ENCODE measurements around the gene SSH2. TPM values are rescaled to one million over a fixed set of nuclear protein-coding genes. Genes with fewer than 3 reads are reported as not detected.

Gene SSH2
- polyA plus RNA-seq, 1 donor from 2014 or later, result 16.6 TPM

GRCh38 chr17:29665481-29665810, 264.6 kb downstream of the SSH2 start:
- Histone ChIP-seq H4K20me1 (ENCODE audit: insufficient read depth) (no peaks in the 10 kb centered on the region), H2AFZ (ENCODE audit: low read depth, low read length) (no peak overlapping the region), H3K4me3 (ENCODE audit: low read length) (no peak overlapping the region), H3K27me3 (ENCODE audit: insufficient read depth, low read depth, low read length) (no peaks in the 10 kb centered on the region), H3K9ac (ENCODE audit: low read length) (no peak overlapping the region), H3K4me2 (ENCODE audit: low read length) (no peak overlapping the region), H3K9me2 (ENCODE audit: insufficient read depth, low read length) (no peaks in the 10 kb centered on the region), H3K9me3 (ENCODE audit: low read length) (no peaks in the 10 kb centered on the region), H3K27ac (ENCODE audit: low read length) (no peak overlapping the region), H3F3A (ENCODE audit: insufficient read depth, low read length, poor library complexity, severe bottlenecking) (no peaks in the 10 kb centered on the region), H3K36me3 (ENCODE audit: insufficient read depth, low read length) (peaks cover 5% of the 10 kb centered on the region), H3K79me2 (replicated peaks; ENCODE audit: insufficient read depth, low read length) (no peaks in the 10 kb centered on the region)
- TF ChIP-seq CTCF (IDR thresholded peaks at IDR 0.05; ENCODE audit: poor library complexity, severe bottlenecking), result no peak
- TF ChIP-seq TAF1 (IDR thresholded peaks at IDR 0.05; ENCODE audit: low read depth), result no peak
- no peak for TF ChIP-seq RAD21 (conservative IDR thresholded peaks at IDR 0.05)
- TF ChIP-seq POLR2AphosphoS5 (IDR thresholded peaks at IDR 0.05), result no peak
- TF ChIP-seq SMC3 (conservative IDR thresholded peaks at IDR 0.05; ENCODE audit: poor library complexity), result no peak
- TF ChIP-seq, protein P1, sequence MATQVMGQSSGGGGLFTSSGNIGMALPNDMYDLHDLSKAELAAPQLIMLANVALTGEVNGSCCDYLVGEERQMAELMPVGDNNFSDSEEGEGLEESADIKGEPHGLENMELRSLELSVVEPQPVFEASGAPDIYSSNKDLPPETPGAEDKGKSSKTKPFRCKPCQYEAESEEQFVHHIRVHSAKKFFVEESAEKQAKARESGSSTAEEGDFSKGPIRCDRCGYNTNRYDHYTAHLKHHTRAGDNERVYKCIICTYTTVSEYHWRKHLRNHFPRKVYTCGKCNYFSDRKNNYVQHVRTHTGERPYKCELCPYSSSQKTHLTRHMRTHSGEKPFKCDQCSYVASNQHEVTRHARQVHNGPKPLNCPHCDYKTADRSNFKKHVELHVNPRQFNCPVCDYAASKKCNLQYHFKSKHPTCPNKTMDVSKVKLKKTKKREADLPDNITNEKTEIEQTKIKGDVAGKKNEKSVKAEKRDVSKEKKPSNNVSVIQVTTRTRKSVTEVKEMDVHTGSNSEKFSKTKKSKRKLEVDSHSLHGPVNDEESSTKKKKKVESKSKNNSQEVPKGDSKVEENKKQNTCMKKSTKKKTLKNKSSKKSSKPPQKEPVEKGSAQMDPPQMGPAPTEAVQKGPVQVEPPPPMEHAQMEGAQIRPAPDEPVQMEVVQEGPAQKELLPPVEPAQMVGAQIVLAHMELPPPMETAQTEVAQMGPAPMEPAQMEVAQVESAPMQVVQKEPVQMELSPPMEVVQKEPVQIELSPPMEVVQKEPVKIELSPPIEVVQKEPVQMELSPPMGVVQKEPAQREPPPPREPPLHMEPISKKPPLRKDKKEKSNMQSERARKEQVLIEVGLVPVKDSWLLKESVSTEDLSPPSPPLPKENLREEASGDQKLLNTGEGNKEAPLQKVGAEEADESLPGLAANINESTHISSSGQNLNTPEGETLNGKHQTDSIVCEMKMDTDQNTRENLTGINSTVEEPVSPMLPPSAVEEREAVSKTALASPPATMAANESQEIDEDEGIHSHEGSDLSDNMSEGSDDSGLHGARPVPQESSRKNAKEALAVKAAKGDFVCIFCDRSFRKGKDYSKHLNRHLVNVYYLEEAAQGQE (IDR thresholded peaks at IDR 0.05; ENCODE audit: borderline replicate concordance), result no peak
- no peak for TF ChIP-seq EP300 (conservative IDR thresholded peaks at IDR 0.05; ENCODE audit: poor library complexity, severe bottlenecking)
- no peak for TF ChIP-seq EZH2 (IDR thresholded peaks at IDR 0.05; ENCODE audit: borderline replicate concordance, insufficient read depth, low read length, poor library complexity, severe bottlenecking)
- no peak for TF ChIP-seq MXI1 (conservative IDR thresholded peaks at IDR 0.05; ENCODE audit: poor library complexity, severe bottlenecking)

DNA sequence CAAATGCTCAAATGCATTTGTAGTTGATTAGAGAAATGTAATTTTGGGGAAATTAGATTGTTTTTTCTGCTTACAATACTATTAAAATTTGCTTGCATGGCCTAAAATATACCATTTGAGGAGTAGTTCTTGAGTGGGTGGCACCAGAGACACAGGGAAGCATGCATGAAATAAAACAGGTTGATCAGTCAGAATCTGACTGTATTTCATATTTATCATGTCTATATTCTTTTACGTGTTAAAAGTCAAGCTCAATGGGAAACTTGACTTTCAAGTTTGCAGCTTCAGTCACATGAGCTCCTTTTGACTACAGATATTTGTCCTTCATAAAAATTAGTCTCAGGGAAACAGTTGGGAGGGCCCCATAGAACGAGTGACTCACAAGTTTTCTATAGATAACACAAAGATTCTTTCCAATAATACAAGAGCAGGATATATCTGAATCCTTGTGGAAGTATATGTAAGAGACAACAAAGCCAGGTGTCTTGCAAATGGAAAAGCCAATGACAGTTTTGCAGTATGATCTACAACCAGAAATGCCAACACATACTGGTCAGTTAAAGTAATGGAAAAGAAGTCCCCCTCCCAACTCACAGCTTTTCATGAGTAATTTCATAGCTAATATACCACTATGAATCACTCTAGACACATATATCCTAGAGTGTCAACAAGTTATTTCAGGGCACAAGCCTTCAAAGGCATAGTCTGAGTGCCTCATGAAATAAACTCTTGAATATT, 265.1 kb downstream of the SSH2 start:
- Histone ChIP-seq H3K4me2 (ENCODE audit: low read length) (no peak overlapping the region), H3K4me3 (ENCODE audit: low read length) (no peak overlapping the region), H3K9ac (ENCODE audit: low read length) (no peak overlapping the region), H3K27me3 (ENCODE audit: insufficient read depth, low read depth, low read length) (no peaks in the 10 kb centered on the region), H3K79me2 (replicated peaks; ENCODE audit: insufficient read depth, low read length) (no peaks in the 10 kb centered on the region), H3K36me3 (ENCODE audit: insufficient read depth, low read length) (peaks cover 5% of the 10 kb centered on the region), H4K20me1 (ENCODE audit: insufficient read depth) (no peaks in the 10 kb centered on the region), H3K27ac (ENCODE audit: low read length) (no peak overlapping the region), H3K9me3 (ENCODE audit: low read length) (no peaks in the 10 kb centered on the region), H3K9me2 (ENCODE audit: insufficient read depth, low read length) (no peaks in the 10 kb centered on the region), H3F3A (ENCODE audit: insufficient read depth, low read length, poor library complexity, severe bottlenecking) (no peaks in the 10 kb centered on the region), H2AFZ (ENCODE audit: low read depth, low read length) (no peak overlapping the region)
- TF ChIP-seq EP300 (conservative IDR thresholded peaks at IDR 0.05; ENCODE audit: poor library complexity, severe bottlenecking) (no peak), TAF1 (IDR thresholded peaks at IDR 0.05; ENCODE audit: low read depth) (no peak), CTCF (IDR thresholded peaks at IDR 0.05; ENCODE audit: poor library complexity, severe bottlenecking) (no peak), RAD21 (conservative IDR thresholded peaks at IDR 0.05) (no peak), POLR2AphosphoS5 (IDR thresholded peaks at IDR 0.05) (no peak), SMC3 (conservative IDR thresholded peaks at IDR 0.05; ENCODE audit: poor library complexity) (no peak), MXI1 (conservative IDR thresholded peaks at IDR 0.05; ENCODE audit: poor library complexity, severe bottlenecking) (no peak), EZH2 (IDR thresholded peaks at IDR 0.05; ENCODE audit: borderline replicate concordance, insufficient read depth, low read length, poor library complexity, severe bottlenecking) (no peak)
- TF ChIP-seq, protein P1 (IDR thresholded peaks at IDR 0.05; ENCODE audit: borderline replicate concordance), result no peak

Data from neural cell (in vitro differentiated cells).